ENCODE results near the gene GBP6. TPM values are rescaled to one million over a fixed set of nuclear protein-coding genes. Genes with fewer than 3 reads are reported as not detected.
A peak's percentile ranks its signal among the peaks of the same experiment; 100 is the strongest.
"Not testable (repeated sequence)": the region's sequence is repeated elsewhere in the genome, so short reads cannot be mapped to it uniquely, and the experiment has no call there.

GBP6 gene
- total and polyA plus RNA-seq, 5 donors from 2014 or later = 0.15 to 0.47 (median 0.34) TPM; not detected in 1

GRCh38 chr1:89394851-89395250, 31.0 kb downstream of the GBP6 start:
- Mint-ChIP-seq H3K27me3 (no peaks in the 10 kb centered on the region), H3K4me1 (no peaks in the 10 kb centered on the region), H3K4me3 (no peak overlapping the region), H3K9me3 (peaks cover 0 to 14% (median 5%) of the 10 kb centered on the region in 7 donors), H3K27ac (no peak overlapping the region), H3K36me3 (no peaks in the 10 kb centered on the region)
- Histone ChIP-seq H3K4me3 (ENCODE audit: low read depth, low read length) (no peak overlapping the region), H3K27me3 (ENCODE audit: control insufficient read depth, insufficient read depth, low read length) (no peaks in the 10 kb centered on the region), H3K27ac (ENCODE audit: insufficient read depth, low read length, poor library complexity, severe bottlenecking) (no peak overlapping the region), H3K9me3 (ENCODE audit: control insufficient read depth in 2 of 2, low read length in 2 of 2) (peaks cover 0 to 9% of the 10 kb centered on the region in 2 experiments), H3K36me3 (ENCODE audit: control insufficient read depth, insufficient read depth, low read length) (no peaks in the 10 kb centered on the region), H3K4me1 (ENCODE audit: control insufficient read depth, insufficient read depth, low read length, poor library complexity, severe bottlenecking) (no peaks in the 10 kb centered on the region)
- DNase-seq = no peak
- no peak for ATAC-seq (ENCODE audit: low read depth in 2 of 2)

GRCh38 chr1:89396902-89397301, 33.0 kb downstream of the GBP6 start:
- H3K27me3 ChIP-seq (ENCODE audit: control insufficient read depth, insufficient read depth, low read length) = no peaks in the 10 kb centered on the region
- Mint-ChIP-seq H3K36me3 (no peaks in the 10 kb centered on the region), H3K27ac (no peak overlapping the region), H3K4me1 (no peaks in the 10 kb centered on the region), H3K9me3 (peaks cover 0 to 14% (median 6%) of the 10 kb centered on the region in 7 donors), H3K27me3 (no peaks in the 10 kb centered on the region), H3K4me3 (no peak overlapping the region)
- H3K36me3 ChIP-seq (ENCODE audit: control insufficient read depth, insufficient read depth, low read length) = no peaks in the 10 kb centered on the region
- no peak for ATAC-seq (ENCODE audit: low read depth in 2 of 2)
- no peaks in the 10 kb centered on the region for H3K4me1 ChIP-seq (ENCODE audit: control insufficient read depth, insufficient read depth, low read length, poor library complexity, severe bottlenecking)
- no peak overlapping the region for H3K4me3 ChIP-seq (ENCODE audit: low read depth, low read length)
- H3K27ac ChIP-seq (ENCODE audit: insufficient read depth, low read length, poor library complexity, severe bottlenecking) = no peak overlapping the region
- H3K9me3 ChIP-seq (ENCODE audit: control insufficient read depth in 2 of 2, low read length in 2 of 2) = peaks cover 0 to 9% of the 10 kb centered on the region in 2 experiments
- DNase-seq = no peak

- no peak overlapping the region for H3K27ac ChIP-seq (ENCODE audit: insufficient read depth, low read length, poor library complexity, severe bottlenecking)
- peaks cover 3% of the 10 kb centered on the region for H3K36me3 Mint-ChIP-seq
- no peaks in the 10 kb centered on the region for H3K27me3 ChIP-seq (ENCODE audit: control insufficient read depth, insufficient read depth, low read length)
- no peaks in the 10 kb centered on the region for H3K9me3 ChIP-seq (ENCODE audit: control insufficient read depth in 2 of 2, low read length in 2 of 2)
- H3K27me3 Mint-ChIP-seq = peaks cover 9% of the 10 kb centered on the region
- no peak overlapping the region for H3K4me3 Mint-ChIP-seq
- DNase-seq (no peak), ATAC-seq (ENCODE audit: low read depth in 2 of 2) (no peak)
- H3K4me1 Mint-ChIP-seq = peaks cover 11 to 25% (median 16%) of the 10 kb centered on the region in 4 donors
- H3K36me3 ChIP-seq (ENCODE audit: control insufficient read depth, insufficient read depth, low read length) = no peaks in the 10 kb centered on the region
- peaks cover 7% of the 10 kb centered on the region for H3K4me1 ChIP-seq (ENCODE audit: control insufficient read depth, insufficient read depth, low read length, poor library complexity, severe bottlenecking)
- H3K9me3 Mint-ChIP-seq = peaks cover 0 to 7% (median 2%) of the 10 kb centered on the region in 7 donors
- no peak overlapping the region for H3K4me3 ChIP-seq (ENCODE audit: low read depth, low read length)
- no peak overlapping the region for H3K27ac Mint-ChIP-seq
Observed at GRCh38 chr1:89405275-89405929, 41.5 kb downstream of the GBP6 start.

- no peaks in the 10 kb centered on the region for H3K9me3 ChIP-seq (ENCODE audit: control insufficient read depth in 2 of 2, low read length in 2 of 2)
- H3K27ac ChIP-seq (ENCODE audit: insufficient read depth, low read length, poor library complexity, severe bottlenecking) = no peak overlapping the region
- peak overlapping the region; percentile 76 for H3K4me3 ChIP-seq (ENCODE audit: low read depth, low read length)
- peaks cover 9% of the 10 kb centered on the region for H3K27me3 Mint-ChIP-seq
- no peaks in the 10 kb centered on the region for H3K27me3 ChIP-seq (ENCODE audit: control insufficient read depth, insufficient read depth, low read length)
- no peak for ATAC-seq (ENCODE audit: low read depth in 2 of 2)
- H3K36me3 Mint-ChIP-seq = peaks cover 3% of the 10 kb centered on the region
- peaks cover 11 to 25% (median 16%) of the 10 kb centered on the region in 4 donors for H3K4me1 Mint-ChIP-seq
- peak overlapping the region; percentile 11 to 85 (median 79) for H3K27ac Mint-ChIP-seq
- peak overlapping the region; percentile 48 to 93 (median 68) for H3K4me3 Mint-ChIP-seq
- no peaks in the 10 kb centered on the region for H3K36me3 ChIP-seq (ENCODE audit: control insufficient read depth, insufficient read depth, low read length)
- H3K9me3 Mint-ChIP-seq = peaks cover 0 to 7% (median 2%) of the 10 kb centered on the region in 7 donors
- peak in 1 of 3 donors; percentile 29 for DNase-seq
- peaks cover 7% of the 10 kb centered on the region for H3K4me1 ChIP-seq (ENCODE audit: control insufficient read depth, insufficient read depth, low read length, poor library complexity, severe bottlenecking)
Observed at GRCh38 chr1:89407360-89407759, 43.5 kb downstream of the GBP6 start.

- not testable (repeated sequence) for H3K36me3 ChIP-seq (ENCODE audit: control insufficient read depth, insufficient read depth, low read length); H3K36me3 Mint-ChIP-seq; H3K9me3 ChIP-seq (ENCODE audit: control insufficient read depth in 2 of 2, low read length in 2 of 2); H3K4me1 ChIP-seq (ENCODE audit: control insufficient read depth, insufficient read depth, low read length, poor library complexity, severe bottlenecking); H3K27me3 Mint-ChIP-seq; DNase-seq; H3K27me3 ChIP-seq (ENCODE audit: control insufficient read depth, insufficient read depth, low read length); H3K9me3 Mint-ChIP-seq; H3K27ac ChIP-seq (ENCODE audit: insufficient read depth, low read length, poor library complexity, severe bottlenecking)
- Mint-ChIP-seq H3K4me3 (peak overlapping the region; percentile 48 to 93 (median 68)), H3K27ac (peak overlapping the region; percentile 11 to 85 (median 79)), H3K4me1 (peaks cover 11 to 25% (median 16%) of the 10 kb centered on the region in 4 donors)
- ATAC-seq (ENCODE audit: low read depth in 2 of 2) = peak in 1 of 2 donors; percentile 34
- H3K4me3 ChIP-seq (ENCODE audit: low read depth, low read length) = peak overlapping the region; percentile 76
Observed at GRCh38 chr1:89407768-89408167, 43.9 kb downstream of the GBP6 start.

GRCh38 chr1:89425056-89425455, 61.2 kb downstream of the GBP6 start:
- DNase-seq (no peak), ATAC-seq (ENCODE audit: low read depth in 2 of 2) (no peak)
- H3K4me1 ChIP-seq (ENCODE audit: control insufficient read depth, insufficient read depth, low read length, poor library complexity, severe bottlenecking) = no peaks in the 10 kb centered on the region
- H3K9me3 ChIP-seq (ENCODE audit: control insufficient read depth in 2 of 2, low read length in 2 of 2) = no peaks in the 10 kb centered on the region
- Mint-ChIP-seq H3K9me3 (no peaks in the 10 kb centered on the region), H3K36me3 (peaks cover 3% of the 10 kb centered on the region), H3K27me3 (peaks cover 18% of the 10 kb centered on the region), H3K4me3 (no peak overlapping the region), H3K27ac (no peak overlapping the region), H3K4me1 (no peaks in the 10 kb centered on the region)
- no peaks in the 10 kb centered on the region for H3K36me3 ChIP-seq (ENCODE audit: control insufficient read depth, insufficient read depth, low read length)
- no peak overlapping the region for H3K27ac ChIP-seq (ENCODE audit: insufficient read depth, low read length, poor library complexity, severe bottlenecking)
- no peaks in the 10 kb centered on the region for H3K27me3 ChIP-seq (ENCODE audit: control insufficient read depth, insufficient read depth, low read length)
- no peak overlapping the region for H3K4me3 ChIP-seq (ENCODE audit: low read depth, low read length)

- Histone ChIP-seq H3K27ac (ENCODE audit: insufficient read depth, low read length, poor library complexity, severe bottlenecking) (no peak overlapping the region), H3K4me1 (ENCODE audit: control insufficient read depth, insufficient read depth, low read length, poor library complexity, severe bottlenecking) (no peaks in the 10 kb centered on the region), H3K4me3 (ENCODE audit: low read depth, low read length) (no peak overlapping the region), H3K36me3 (ENCODE audit: control insufficient read depth, insufficient read depth, low read length) (no peaks in the 10 kb centered on the region), H3K9me3 (ENCODE audit: control insufficient read depth in 2 of 2, low read length in 2 of 2) (no peaks in the 10 kb centered on the region), H3K27me3 (ENCODE audit: control insufficient read depth, insufficient read depth, low read length) (peaks cover 1% of the 10 kb centered on the region)
- no peak overlapping the region for H3K4me3 Mint-ChIP-seq
- H3K9me3 Mint-ChIP-seq = no peaks in the 10 kb centered on the region
- no peak overlapping the region for H3K27ac Mint-ChIP-seq
- DNase-seq = no peak
- no peak for ATAC-seq (ENCODE audit: low read depth in 2 of 2)
- H3K27me3 Mint-ChIP-seq = peaks cover 23% of the 10 kb centered on the region
- no peaks in the 10 kb centered on the region for H3K36me3 Mint-ChIP-seq
- H3K4me1 Mint-ChIP-seq = no peaks in the 10 kb centered on the region
Observed at GRCh38 chr1:89429062-89429461, 65.2 kb downstream of the GBP6 start.

GRCh38 chr1:89429681-89430080, 65.8 kb downstream of the GBP6 start:
- not testable (repeated sequence) for H3K9me3 ChIP-seq (ENCODE audit: control insufficient read depth in 2 of 2, low read length in 2 of 2); H3K36me3 Mint-ChIP-seq; H3K4me3 ChIP-seq (ENCODE audit: low read depth, low read length); H3K9me3 Mint-ChIP-seq; ATAC-seq (ENCODE audit: low read depth in 2 of 2); H3K27ac Mint-ChIP-seq; H3K36me3 ChIP-seq (ENCODE audit: control insufficient read depth, insufficient read depth, low read length); H3K4me1 ChIP-seq (ENCODE audit: control insufficient read depth, insufficient read depth, low read length, poor library complexity, severe bottlenecking); DNase-seq; H3K27ac ChIP-seq (ENCODE audit: insufficient read depth, low read length, poor library complexity, severe bottlenecking); H3K4me3 Mint-ChIP-seq; H3K4me1 Mint-ChIP-seq; H3K27me3 ChIP-seq (ENCODE audit: control insufficient read depth, insufficient read depth, low read length)
- H3K27me3 Mint-ChIP-seq = peaks cover 22% of the 10 kb centered on the region
